Measurements from ENCODE around the gene LYRM4.
"Not testable (repeated sequence)": the region's sequence is repeated elsewhere in the genome, so short reads cannot be mapped to it uniquely, and the experiment has no call there.

The LYRM4 gene

GRCh38 chr6:5083813-5084359, 176.9 kb downstream of the LYRM4 start:
- no peak for DNase-seq (ENCODE audit: low read depth in 2 of 2, low spot score in 1 of 2)

GRCh38 chr6:5083307-5083583, 177.5 kb downstream of the LYRM4 start:
- no peak for DNase-seq (ENCODE audit: low read depth in 2 of 2, low spot score in 1 of 2)

- no peak for DNase-seq (ENCODE audit: low read depth in 2 of 2, low spot score in 1 of 2)
Measured at GRCh38 chr6:5082487-5083306, 178.1 kb downstream of the LYRM4 start.

- DNase-seq (ENCODE audit: low read depth in 2 of 2, low spot score in 1 of 2) = no peak
Measured at GRCh38 chr6:5081955-5082354, 178.8 kb downstream of the LYRM4 start.

GRCh38 chr6:5081182-5081581, 179.6 kb downstream of the LYRM4 start:
- DNase-seq (ENCODE audit: low read depth in 2 of 2, low spot score in 1 of 2) = no peak

GRCh38 chr6:5080574-5080973, 180.2 kb downstream of the LYRM4 start:
- no peak for DNase-seq (ENCODE audit: low read depth in 2 of 2, low spot score in 1 of 2)

GRCh38 chr6:5079692-5080091, 181.1 kb downstream of the LYRM4 start:
- no peak for DNase-seq (ENCODE audit: low read depth in 2 of 2, low spot score in 1 of 2)

GRCh38 chr6:5078121-5078669, 182.6 kb downstream of the LYRM4 start:
- DNase-seq (ENCODE audit: low read depth in 2 of 2, low spot score in 1 of 2) = no peak

- DNase-seq (ENCODE audit: low read depth in 2 of 2, low spot score in 1 of 2) = no peak
Measured at GRCh38 chr6:5076931-5077330, 183.8 kb downstream of the LYRM4 start.

GRCh38 chr6:5073992-5074391, 186.8 kb downstream of the LYRM4 start:
- no peak for DNase-seq (ENCODE audit: low read depth in 2 of 2, low spot score in 1 of 2)

- no peak for DNase-seq (ENCODE audit: low read depth in 2 of 2, low spot score in 1 of 2)
Measured at GRCh38 chr6:5072440-5072839, 188.3 kb downstream of the LYRM4 start.

GRCh38 chr6:5071216-5071615, 189.5 kb downstream of the LYRM4 start:
- DNase-seq (ENCODE audit: low read depth in 2 of 2, low spot score in 1 of 2) = no peak

GRCh38 chr6:5068153-5068751, 192.5 kb downstream of the LYRM4 start:
- no peak for DNase-seq (ENCODE audit: low read depth in 2 of 2, low spot score in 1 of 2)

GRCh38 chr6:5067305-5067704, 193.4 kb downstream of the LYRM4 start:
- no peak for DNase-seq (ENCODE audit: low read depth in 2 of 2, low spot score in 1 of 2)

- DNase-seq (ENCODE audit: low read depth in 2 of 2, low spot score in 1 of 2) = no peak
Measured at GRCh38 chr6:5066456-5067093, 194.2 kb downstream of the LYRM4 start.

- no peak for DNase-seq (ENCODE audit: low read depth in 2 of 2, low spot score in 1 of 2)
Measured at GRCh38 chr6:5063617-5064016, 197.1 kb downstream of the LYRM4 start.

GRCh38 chr6:5061152-5061551, 199.6 kb downstream of the LYRM4 start:
- DNase-seq (ENCODE audit: low read depth in 2 of 2, low spot score in 1 of 2) = no peak

GRCh38 chr6:5060439-5060838, 200.3 kb downstream of the LYRM4 start:
- DNase-seq (ENCODE audit: low read depth in 2 of 2, low spot score in 1 of 2) = not testable (repeated sequence)

- no peak for DNase-seq (ENCODE audit: low read depth in 2 of 2, low spot score in 1 of 2)
Measured at GRCh38 chr6:5059036-5059896, 201.5 kb downstream of the LYRM4 start.
